GM19324 (cell line): ENCODE measurements around the gene CD300LF.

Source experiments
- ATAC-seq: cut with Tn5 transposase; IDR thresholded peaks from one replicate; pipeline ENCODE4 v1.9.1; 2021; ENCODE audit warnings: mild to moderate bottlenecking, moderate library complexity; ENCODE audit not compliant: unreplicated experiment, low FRiP score

Gene CD300LF

DNA sequence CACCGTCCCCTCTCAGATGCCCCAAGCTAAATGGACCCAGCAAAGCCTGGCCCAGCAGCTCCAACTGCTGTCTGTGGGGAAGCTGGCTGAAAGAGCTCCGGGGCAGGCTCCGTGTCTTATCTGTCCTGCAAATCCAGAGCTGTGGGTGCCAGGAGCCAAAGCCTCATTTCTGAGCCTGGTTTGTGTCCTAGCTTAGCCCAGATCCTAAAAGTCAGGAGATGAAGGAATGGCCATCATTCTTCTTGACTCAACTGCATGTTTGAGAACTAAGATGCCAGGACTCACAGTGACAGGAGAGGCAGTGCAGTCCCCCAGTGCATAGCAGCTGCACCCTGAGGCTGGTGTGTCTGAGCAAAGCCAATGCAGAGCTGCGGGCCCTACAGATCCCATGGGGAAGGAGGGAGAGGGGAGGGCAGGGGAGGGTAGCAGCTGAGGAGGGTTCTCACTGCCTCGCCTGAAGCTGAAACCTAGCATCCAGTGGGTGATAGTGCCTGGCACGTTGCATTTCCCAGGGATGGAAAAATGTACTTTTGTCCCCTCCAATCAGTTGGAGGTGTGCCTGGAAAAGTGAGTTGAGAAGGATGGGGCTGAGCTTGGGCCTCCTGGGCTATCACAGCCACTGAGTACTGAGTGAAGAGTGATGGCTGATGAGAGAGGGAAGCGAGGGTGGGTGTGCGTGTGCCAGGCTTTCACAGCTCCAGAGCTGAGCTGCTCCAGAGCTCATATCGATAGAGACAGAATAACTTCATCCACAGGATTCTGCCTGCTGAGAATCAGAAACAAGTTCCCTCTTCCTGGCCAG lies 64.7 kb downstream of the CD300LF start:
- ATAC-seq, result no peak

DNA sequence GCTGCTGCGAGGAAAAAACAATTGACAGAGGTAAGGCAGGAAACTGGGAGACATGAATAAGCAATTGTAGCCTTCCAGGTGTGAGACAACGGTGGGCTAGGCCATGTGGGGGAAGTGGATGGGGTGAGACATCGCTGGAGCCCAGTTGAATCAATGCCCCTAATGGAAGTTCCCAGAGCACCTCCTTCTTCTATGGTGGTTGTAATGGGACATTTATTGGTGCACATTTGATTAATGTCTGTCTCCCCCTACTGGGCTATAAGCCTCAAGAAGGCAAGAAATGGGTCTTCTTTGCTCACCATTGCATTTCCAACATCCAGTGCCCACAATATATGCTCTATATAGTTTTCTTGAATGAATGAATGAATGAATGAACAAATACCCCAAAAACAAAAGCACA lies 66.5 kb downstream of the CD300LF start:
- ATAC-seq, result no peak

DNA sequence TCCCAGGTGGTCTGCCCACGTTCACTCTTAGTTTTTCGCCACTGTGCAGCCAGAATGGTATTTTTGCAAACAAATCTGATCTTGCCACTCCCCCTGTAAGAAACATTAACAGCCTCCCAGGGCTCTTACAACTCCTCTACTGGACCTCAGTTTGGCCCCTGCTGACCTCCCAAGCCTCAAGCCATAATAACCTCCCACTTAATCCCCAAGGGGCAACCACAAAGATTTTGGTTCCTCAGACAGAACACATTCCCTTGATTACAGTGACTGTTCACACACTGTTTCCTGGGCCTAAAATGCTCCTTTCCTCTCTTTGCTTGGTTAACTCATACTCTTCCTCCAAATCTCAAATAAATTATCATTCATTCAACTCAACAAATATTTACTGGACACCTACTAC lies 67.7 kb downstream of the CD300LF start:
- ATAC-seq, result no peak

DNA sequence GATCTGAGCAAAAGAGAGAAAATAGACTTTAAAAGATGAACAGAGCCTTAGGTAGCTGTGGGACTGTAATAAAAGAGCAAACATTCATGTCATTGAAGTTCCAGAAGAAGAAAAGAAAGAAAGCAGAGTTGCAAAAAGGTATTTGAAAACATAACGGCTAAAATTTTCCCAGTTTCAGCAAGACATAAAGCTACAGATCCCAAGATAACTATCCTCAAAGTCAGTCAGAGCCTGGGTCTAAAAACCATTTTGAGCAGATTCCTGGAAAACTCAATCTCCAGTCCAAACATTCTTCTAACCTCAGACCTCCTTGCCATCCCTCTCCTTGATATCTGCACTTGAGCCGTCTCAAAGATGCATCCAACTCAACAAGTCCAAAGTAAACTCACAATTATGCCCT lies 68.3 kb downstream of the CD300LF start:
- no peak for ATAC-seq
